ENCODE data around the gene ZNF501.
A peak's percentile ranks its signal among the peaks of the same experiment; 100 is the strongest.

The ZNF501 gene

GRCh38 chr3:44729384-44729910 lies at the start of gene ZNF501:
Gene ZNF501, plus strand, starts transcription at chr3:44729635. Its CDS starts 4,787 bp downstream, at chr3:44734422.
- Histone ChIP-seq H3K9me3 (ENCODE audit: control insufficient read depth in 1 of 2, low read length in 2 of 2) (peaks cover 51 to 69% of the 10 kb centered on the region in 2 donors), H3K36me3 (ENCODE audit: control insufficient read depth in 1 of 2, insufficient read depth in 2 of 2, low read length in 2 of 2) (peaks cover 17 to 20% of the 10 kb centered on the region in 2 donors), H3K27ac (ENCODE audit: low read depth, low read length) (no peak within 1 kb of the TSS), H3K4me3 (ENCODE audit: low read depth in 1 of 2, low read length in 2 of 2) (peak within 1 kb of the TSS; percentile 95 to 96), H3K9ac (ENCODE audit: low read depth in 1 of 2, low read length in 2 of 2) (peak within 1 kb of the TSS; percentile 52 to 56), H3K4me1 (ENCODE audit: control insufficient read depth in 1 of 2, insufficient read depth in 2 of 2, low read length in 2 of 2) (peaks cover 0 to 4% of the 10 kb centered on the region in 2 donors), H3K27me3 (ENCODE audit: control insufficient read depth in 1 of 2, insufficient read depth in 2 of 2, low read length in 2 of 2) (no peaks in the 10 kb centered on the region)

- Histone ChIP-seq H3K36me3 (ENCODE audit: control insufficient read depth in 1 of 2, insufficient read depth in 2 of 2, low read length in 2 of 2) (peaks cover 0 to 2% of the 10 kb centered on the region in 2 donors), H3K9me3 (ENCODE audit: control insufficient read depth in 1 of 2, low read length in 2 of 2) (peaks cover 6 to 24% of the 10 kb centered on the region in 2 donors), H3K27me3 (ENCODE audit: control insufficient read depth in 1 of 2, insufficient read depth in 2 of 2, low read length in 2 of 2) (no peaks in the 10 kb centered on the region), H3K9ac (ENCODE audit: low read depth in 1 of 2, low read length in 2 of 2) (no peak overlapping the region), H3K4me3 (ENCODE audit: low read depth in 1 of 2, low read length in 2 of 2) (no peak overlapping the region), H3K4me1 (ENCODE audit: control insufficient read depth in 1 of 2, insufficient read depth in 2 of 2, low read length in 2 of 2) (no peaks in the 10 kb centered on the region), H3K27ac (ENCODE audit: low read depth, low read length) (no peak overlapping the region)
Observed at GRCh38 chr3:44680921-44681455, 48.4 kb upstream of the ZNF501 start.

GRCh38 chr3:44682182-44682896 lies 47.1 kb upstream of the ZNF501 start:
- Histone ChIP-seq H3K27ac (ENCODE audit: low read depth, low read length) (no peak overlapping the region), H3K27me3 (ENCODE audit: control insufficient read depth in 1 of 2, insufficient read depth in 2 of 2, low read length in 2 of 2) (no peaks in the 10 kb centered on the region), H3K4me3 (ENCODE audit: low read depth in 1 of 2, low read length in 2 of 2) (no peak overlapping the region), H3K36me3 (ENCODE audit: control insufficient read depth in 1 of 2, insufficient read depth in 2 of 2, low read length in 2 of 2) (peaks cover 0 to 2% of the 10 kb centered on the region in 2 donors), H3K9me3 (ENCODE audit: control insufficient read depth in 1 of 2, low read length in 2 of 2) (peaks cover 6 to 24% of the 10 kb centered on the region in 2 donors), H3K4me1 (ENCODE audit: control insufficient read depth in 1 of 2, insufficient read depth in 2 of 2, low read length in 2 of 2) (no peaks in the 10 kb centered on the region), H3K9ac (ENCODE audit: low read depth in 1 of 2, low read length in 2 of 2) (no peak overlapping the region)

- Histone ChIP-seq H3K27ac (ENCODE audit: low read depth, low read length) (no peak overlapping the region), H3K27me3 (ENCODE audit: control insufficient read depth in 1 of 2, insufficient read depth in 2 of 2, low read length in 2 of 2) (no peaks in the 10 kb centered on the region), H3K4me1 (ENCODE audit: control insufficient read depth in 1 of 2, insufficient read depth in 2 of 2, low read length in 2 of 2) (no peaks in the 10 kb centered on the region), H3K9ac (ENCODE audit: low read depth in 1 of 2, low read length in 2 of 2) (peak overlapping the region in 1 of 2 donors; percentile 49), H3K9me3 (ENCODE audit: control insufficient read depth in 1 of 2, low read length in 2 of 2) (peaks cover 6 to 24% of the 10 kb centered on the region in 2 donors), H3K36me3 (ENCODE audit: control insufficient read depth in 1 of 2, insufficient read depth in 2 of 2, low read length in 2 of 2) (peaks cover 0 to 2% of the 10 kb centered on the region in 2 donors), H3K4me3 (ENCODE audit: low read depth in 1 of 2, low read length in 2 of 2) (peak overlapping the region; percentile 73 to 77)
Observed at GRCh38 chr3:44685128-44685800, 44.2 kb upstream of the ZNF501 start.

- Histone ChIP-seq H3K27ac (ENCODE audit: low read depth, low read length) (no peak overlapping the region), H3K27me3 (ENCODE audit: control insufficient read depth in 1 of 2, insufficient read depth in 2 of 2, low read length in 2 of 2) (no peaks in the 10 kb centered on the region), H3K4me1 (ENCODE audit: control insufficient read depth in 1 of 2, insufficient read depth in 2 of 2, low read length in 2 of 2) (no peaks in the 10 kb centered on the region), H3K4me3 (ENCODE audit: low read depth in 1 of 2, low read length in 2 of 2) (no peak overlapping the region), H3K36me3 (ENCODE audit: control insufficient read depth in 1 of 2, insufficient read depth in 2 of 2, low read length in 2 of 2) (peaks cover 0 to 2% of the 10 kb centered on the region in 2 donors), H3K9me3 (ENCODE audit: control insufficient read depth in 1 of 2, low read length in 2 of 2) (peaks cover 2 to 3% of the 10 kb centered on the region in 2 donors), H3K9ac (ENCODE audit: low read depth in 1 of 2, low read length in 2 of 2) (no peak overlapping the region)
Observed at GRCh38 chr3:44687898-44688297, 41.5 kb upstream of the ZNF501 start.

- Histone ChIP-seq H3K36me3 (ENCODE audit: control insufficient read depth in 1 of 2, insufficient read depth in 2 of 2, low read length in 2 of 2) (peaks cover 0 to 4% of the 10 kb centered on the region in 2 donors), H3K27ac (ENCODE audit: low read depth, low read length) (no peak within 1 kb of the TSS), H3K27me3 (ENCODE audit: control insufficient read depth in 1 of 2, insufficient read depth in 2 of 2, low read length in 2 of 2) (no peaks in the 10 kb centered on the region), H3K9ac (ENCODE audit: low read depth in 1 of 2, low read length in 2 of 2) (peak within 1 kb of the TSS; percentile 37 to 54), H3K4me1 (ENCODE audit: control insufficient read depth in 1 of 2, insufficient read depth in 2 of 2, low read length in 2 of 2) (peaks cover 4 to 5% of the 10 kb centered on the region in 2 donors), H3K4me3 (ENCODE audit: low read depth in 1 of 2, low read length in 2 of 2) (peak within 1 kb of the TSS; percentile 82 to 83), H3K9me3 (ENCODE audit: control insufficient read depth in 1 of 2, low read length in 2 of 2) (peaks cover 17 to 33% of the 10 kb centered on the region in 2 donors)
Observed at GRCh38 chr3:44712455-44713075, 16.9 kb upstream of the ZNF501 start, which contains the start of gene ZNF502. Gene ZNF502, plus strand, starts transcription at chr3:44712660. Its CDS starts 7,602 bp downstream, at chr3:44720262.

- H3K4me3 ChIP-seq (ENCODE audit: low read depth in 1 of 2, low read length in 2 of 2) = peak overlapping the region; percentile 13 to 50
- H3K4me1 ChIP-seq (ENCODE audit: control insufficient read depth in 1 of 2, insufficient read depth in 2 of 2, low read length in 2 of 2) = no peaks in the 10 kb centered on the region
- H3K27me3 ChIP-seq (ENCODE audit: control insufficient read depth in 1 of 2, insufficient read depth in 2 of 2, low read length in 2 of 2) = no peaks in the 10 kb centered on the region
- no peak overlapping the region for H3K27ac ChIP-seq (ENCODE audit: low read depth, low read length)
- H3K9ac ChIP-seq (ENCODE audit: low read depth in 1 of 2, low read length in 2 of 2) = no peak overlapping the region
- H3K36me3 ChIP-seq (ENCODE audit: control insufficient read depth in 1 of 2, insufficient read depth in 2 of 2, low read length in 2 of 2) = peaks cover 31 to 39% of the 10 kb centered on the region in 2 donors
- peaks cover 73 to 83% of the 10 kb centered on the region in 2 donors for H3K9me3 ChIP-seq (ENCODE audit: control insufficient read depth in 1 of 2, low read length in 2 of 2)
Observed at GRCh38 chr3:44721231-44722102, 8.0 kb upstream of the ZNF501 start.

- H3K27me3 ChIP-seq (ENCODE audit: control insufficient read depth in 1 of 2, insufficient read depth in 2 of 2, low read length in 2 of 2) = no peaks in the 10 kb centered on the region
- peak overlapping the region; percentile 13 to 50 for H3K4me3 ChIP-seq (ENCODE audit: low read depth in 1 of 2, low read length in 2 of 2)
- H3K4me1 ChIP-seq (ENCODE audit: control insufficient read depth in 1 of 2, insufficient read depth in 2 of 2, low read length in 2 of 2) = no peaks in the 10 kb centered on the region
- no peak overlapping the region for H3K27ac ChIP-seq (ENCODE audit: low read depth, low read length)
- peaks cover 31 to 39% of the 10 kb centered on the region in 2 donors for H3K36me3 ChIP-seq (ENCODE audit: control insufficient read depth in 1 of 2, insufficient read depth in 2 of 2, low read length in 2 of 2)
- H3K9me3 ChIP-seq (ENCODE audit: control insufficient read depth in 1 of 2, low read length in 2 of 2) = peaks cover 75 to 78% of the 10 kb centered on the region in 2 donors
- no peak overlapping the region for H3K9ac ChIP-seq (ENCODE audit: low read depth in 1 of 2, low read length in 2 of 2)
Observed at GRCh38 chr3:44722103-44722401, 7.4 kb upstream of the ZNF501 start.

GRCh38 chr3:44734646-44735168 lies 5.3 kb downstream of the ZNF501 start:
- peaks cover 0 to 4% of the 10 kb centered on the region in 2 donors for H3K4me1 ChIP-seq (ENCODE audit: control insufficient read depth in 1 of 2, insufficient read depth in 2 of 2, low read length in 2 of 2)
- peaks cover 57 to 82% of the 10 kb centered on the region in 2 donors for H3K9me3 ChIP-seq (ENCODE audit: control insufficient read depth in 1 of 2, low read length in 2 of 2)
- no peaks in the 10 kb centered on the region for H3K27me3 ChIP-seq (ENCODE audit: control insufficient read depth in 1 of 2, insufficient read depth in 2 of 2, low read length in 2 of 2)
- no peak overlapping the region for H3K4me3 ChIP-seq (ENCODE audit: low read depth in 1 of 2, low read length in 2 of 2)
- H3K9ac ChIP-seq (ENCODE audit: low read depth in 1 of 2, low read length in 2 of 2) = no peak overlapping the region
- H3K27ac ChIP-seq (ENCODE audit: low read depth, low read length) = no peak overlapping the region
- H3K36me3 ChIP-seq (ENCODE audit: control insufficient read depth in 1 of 2, insufficient read depth in 2 of 2, low read length in 2 of 2) = peaks cover 20 to 21% of the 10 kb centered on the region in 2 donors
